HepG2 (cell line): ENCODE data around the gene NOS1AP. TPM values are rescaled to one million over a fixed set of nuclear protein-coding genes. Genes with fewer than 3 reads are reported as not detected.

Source experiments
- CHCHD3 ChIP-seq: sonication (generic); formaldehyde crosslinking; IDR thresholded peaks from 2 replicates; pipeline ENCODE4 v1.8.0; 2022; ENCODE audit warnings: mild to moderate bottlenecking, missing genetic modification reagents, moderate library complexity
- CREB1 ChIP-seq, 2 experiments: fragments of 450-650 bp in 1 of 2; IDR thresholded peaks; 2 replicates each; pipeline ENCODE4 v1.6.1; 2016 to 2017; ENCODE audit warnings: control low read depth in 1 of 2, mild to moderate bottlenecking in 1 of 2, missing compliant biosample characterization in 1 of 2, missing genetic modification characterization in 1 of 2
- FOXC1 ChIP-seq: sonication (generic); formaldehyde crosslinking; IDR thresholded peaks from 2 replicates; pipeline ENCODE4 v1.8.0; 2022; ENCODE audit warnings: mild to moderate bottlenecking, missing genetic modification reagents, borderline replicate concordance
- SRSF1 ChIP-seq: fragments of 200-400 bp; formaldehyde crosslinking; optimal IDR thresholded peaks from 2 replicates; pipeline ENCODE3; 2017; ENCODE audit warnings: mild to moderate bottlenecking, low read depth, low read length, moderate library complexity
- TEAD2 ChIP-seq: sonication (generic); formaldehyde crosslinking; IDR thresholded peaks from 2 replicates; pipeline ENCODE4 v1.9.0; 2021; ENCODE audit warnings: missing genetic modification reagents
- ZNF230 ChIP-seq: sonication (generic); formaldehyde crosslinking; IDR thresholded peaks from 2 replicates; pipeline ENCODE4 v1.4.0; 2020; ENCODE audit warnings: mild to moderate bottlenecking, missing genetic modification reagents
- ZNF646 ChIP-seq: sonication (generic); formaldehyde crosslinking; IDR thresholded peaks from 2 replicates; pipeline ENCODE4 v1.9.0; 2021; ENCODE audit warnings: mild to moderate bottlenecking, missing genetic modification reagents
- polyA plus RNA-seq, 8 experiments: library from polyadenylated mRNA; depleted of rRNA in 3 of 8; stranded (reverse) in 7 of 8; unstranded in 1 of 8; fragments of >200 nt; fragmentation: Illumina TruSeq in 4 of 8; extraction: Trizol in 4 of 8; gene quantifications; 2 replicates each; pipeline versions ENCODE4 v1.2.1 to v1.2.3, GENCODE V29; 2011 to 2016; ENCODE audit warnings: low read depth in 4 of 8, missing spikeins in 1 of 8, mixed read lengths in 1 of 8; ENCODE audit not compliant: insufficient read depth in 1 of 8
- total RNA-seq, 5 experiments: library from RNA; depleted of rRNA; stranded (reverse); fragments of >200 nt; fragmentation: Illumina TruSeq; extraction: Trizol; gene quantifications; 2 replicates each; pipeline ENCODE4 v1.2.3, GENCODE V29; 2016; ENCODE audit warnings: low read depth in 1 of 5
- TF ChIP-seq, protein P1 (sequence below): IDR thresholded peaks from 2 replicates; pipeline ENCODE4 v1.6.1; 2016; ENCODE audit warnings: low read depth, borderline replicate concordance

NOS1AP gene
- total and polyA plus RNA-seq, 2 of the 13 experiments (the other 11 are each of a cell fraction or from before 2014, with no cell fraction given), result 2.0 to 3.3 TPM

DNA sequence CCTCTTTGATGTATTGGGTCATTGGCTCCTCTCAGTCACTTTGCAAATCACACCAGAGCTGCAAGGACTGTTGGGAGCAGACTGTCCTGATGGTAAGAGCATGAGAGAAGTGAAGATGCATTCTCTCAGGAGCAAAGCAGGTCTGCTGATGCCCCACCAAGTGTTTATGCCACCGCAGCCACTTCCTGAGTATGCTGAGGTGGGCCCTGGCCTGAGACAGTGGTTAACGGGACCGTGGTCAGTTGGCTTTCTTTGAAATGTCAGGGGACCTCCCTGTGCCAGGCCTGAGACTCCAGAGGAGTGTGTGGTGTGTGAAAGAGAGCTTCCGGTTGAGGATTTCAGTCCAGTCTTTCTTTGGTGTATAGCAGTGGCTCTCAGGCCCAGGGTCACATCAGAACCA is 227.7 kb downstream of the NOS1AP start (continued):
- no peak for TF ChIP-seq CREB1 (IDR thresholded peaks at IDR 0.05)
- no peak for TF ChIP-seq CREB1 (CRISPR knock-in tag; IDR thresholded peaks at IDR 0.05)
- TF ChIP-seq FOXC1 (CRISPR knock-in tag), result no peak
- no peak for TF ChIP-seq ZNF646 (CRISPR knock-in tag)
- no peak for TF ChIP-seq CHCHD3
- no peak for TF ChIP-seq SRSF1
- TF ChIP-seq, protein P1, sequence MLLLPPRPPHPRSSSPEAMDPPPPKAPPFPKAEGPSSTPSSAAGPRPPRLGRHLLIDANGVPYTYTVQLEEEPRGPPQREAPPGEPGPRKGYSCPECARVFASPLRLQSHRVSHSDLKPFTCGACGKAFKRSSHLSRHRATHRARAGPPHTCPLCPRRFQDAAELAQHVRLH (CRISPR knock-in tag), result no peak
- no peak for TF ChIP-seq ZNF230
- TF ChIP-seq TEAD2 (CRISPR knock-in tag), result no peak
